SH-SY5Y (cell line): ENCODE measurements around the gene TRABD2B.

Source experiments
- GATA2 ChIP-seq: IDR thresholded peaks from 2 replicates; pipeline ENCODE4 v1.6.1; 2011; ENCODE audit warnings: mild to moderate bottlenecking, low read depth, low read length
- GATA3 ChIP-seq: IDR thresholded peaks from 2 replicates; pipeline ENCODE4 v1.6.1; 2011; ENCODE audit warnings: low read depth, mild to moderate bottlenecking, low read length, moderate library complexity

- TF ChIP-seq GATA2 = no peak
- TF ChIP-seq GATA3 = no peak
Observed at GRCh38 chr1:47903723-47904122, 93.5 kb downstream of the TRABD2B start.
